Left lobe of liver (tissue), 2 donors: ENCODE measurements around the gene MAP7D1. TPM values are rescaled to one million over a fixed set of nuclear protein-coding genes. Genes with fewer than 3 reads are reported as not detected.
A peak's percentile ranks its signal among the peaks of the same experiment; 100 is the strongest.
"Not testable (repeated sequence)": the region's sequence is repeated elsewhere in the genome, so short reads cannot be mapped to it uniquely, and the experiment has no call there.

Experiments used
- ATAC-seq: fragments of 200-7000 bp; cut with Tn5 transposase; one replicate; pipeline ENCODE4 v1.9.1; 2020; ENCODE audit warnings: mild to moderate bottlenecking, moderate library complexity
- DNase-seq: peaks from one replicate; pipeline ENCODE4 v3.0.0-alpha.2; 2020; ENCODE audit warnings: low spot score
- total RNA-seq: library from RNA; stranded (reverse); gene quantifications from one replicate; pipeline ENCODE4 v1.2.1, GENCODE V29; 2021
- donor health status: DM: no; HTN: no; CAD: no; lungs with moderate emphysema.
- donor health status: DM: no; HTN: yes; CAD: no.

The MAP7D1 gene
- total RNA-seq, 1 donor from 2014 or later, result 13.3 TPM

GRCh38 chr1:36151134-36151844 lies 4.7 kb upstream of the MAP7D1 start:
- no peak for DNase-seq
- ATAC-seq, result no peak

- no peak for ATAC-seq
- DNase-seq, result no peak
Measured at GRCh38 chr1:36151845-36152203, 4.1 kb upstream of the MAP7D1 start.

- no peak for DNase-seq
- no peak for ATAC-seq
Measured at GRCh38 chr1:36153476-36153875, 2.5 kb upstream of the MAP7D1 start.

- no peak for ATAC-seq
- no peak for DNase-seq
Measured at GRCh38 chr1:36154335-36154734, 1.6 kb upstream of the MAP7D1 start.

- no peak for DNase-seq
Measured at GRCh38 chr1:36154765-36155407, 1.1 kb upstream of the MAP7D1 start.

GRCh38 chr1:36156329-36157114 lies 562 bp downstream of the MAP7D1 start:
- ATAC-seq (peak; percentile 31), DNase-seq (peak; percentile 63)

More at GRCh38 chr1:36154765-36155407, 1.1 kb upstream of the MAP7D1 start:
- ATAC-seq, result no peak

GRCh38 chr1:36157115-36157903 lies 1.3 kb downstream of the MAP7D1 start:
- DNase-seq (no peak), ATAC-seq (no peak)

- DNase-seq (no peak), ATAC-seq (no peak)
Measured at GRCh38 chr1:36157973-36158826, 2.2 kb downstream of the MAP7D1 start.

- not testable (repeated sequence) for ATAC-seq, DNase-seq
Measured at GRCh38 chr1:36158827-36159252, 2.9 kb downstream of the MAP7D1 start.

- no peak for DNase-seq
Measured at GRCh38 chr1:36159614-36160387, 3.8 kb downstream of the MAP7D1 start.

GRCh38 chr1:36160388-36160948 lies 4.5 kb downstream of the MAP7D1 start:
- DNase-seq, result no peak
- no peak for ATAC-seq

More at GRCh38 chr1:36159614-36160387, 3.8 kb downstream of the MAP7D1 start:
- ATAC-seq, result no peak

GRCh38 chr1:36160949-36161485 lies 5.1 kb downstream of the MAP7D1 start:
- no peak for DNase-seq
- peak; percentile 17 for ATAC-seq

- no peak for DNase-seq
- ATAC-seq, result peak; percentile 27
Measured at GRCh38 chr1:36161641-36162531, 5.9 kb downstream of the MAP7D1 start.

- DNase-seq (no peak), ATAC-seq (no peak)
Measured at GRCh38 chr1:36162680-36163239, 6.8 kb downstream of the MAP7D1 start.

GRCh38 chr1:36163426-36163825 lies 7.5 kb downstream of the MAP7D1 start:
- no peak for DNase-seq
- peak; percentile 21 for ATAC-seq

GRCh38 chr1:36164361-36164760 lies 8.4 kb downstream of the MAP7D1 start:
- ATAC-seq (no peak), DNase-seq (no peak)

GRCh38 chr1:36165145-36165544 lies 9.2 kb downstream of the MAP7D1 start:
- no peak for ATAC-seq
- DNase-seq, result no peak
